CD4-positive, alpha-beta T cell treated with Interleukin-4 for 1 hour (primary cell): ENCODE data around the gene SORCS2.

Source experiments
- DNase-seq, 2 donors: peaks; one replicate each; pipeline ENCODE4 v3.0.0-alpha.2; 2020 to 2022

SORCS2 gene

GRCh38 chr4:7224878-7225533 lies 32.7 kb downstream of the SORCS2 start:
- DNase-seq = no peak

GRCh38 chr4:7226439-7226838 lies 34.1 kb downstream of the SORCS2 start:
- DNase-seq = no peak

GRCh38 chr4:7227008-7227407 lies 34.7 kb downstream of the SORCS2 start:
- no peak for DNase-seq

- DNase-seq = no peak
These were observed 36.4 kb downstream of the SORCS2 start for GRCh38 chr4:7228734-7229133.

GRCh38 chr4:7232061-7232650 lies 39.8 kb downstream of the SORCS2 start:
- no peak for DNase-seq

- no peak for DNase-seq
These were observed 40.8 kb downstream of the SORCS2 start for GRCh38 chr4:7233006-7233580.

- DNase-seq = no peak
These were observed 41.3 kb downstream of the SORCS2 start for GRCh38 chr4:7233601-7234000.

GRCh38 chr4:7234355-7235029 lies 42.2 kb downstream of the SORCS2 start:
- no peak for DNase-seq

GRCh38 chr4:7235030-7235380 lies 42.7 kb downstream of the SORCS2 start:
- DNase-seq = no peak

- no peak for DNase-seq
These were observed 44.5 kb downstream of the SORCS2 start for GRCh38 chr4:7236847-7237246.

- no peak for DNase-seq
These were observed 45.5 kb downstream of the SORCS2 start for GRCh38 chr4:7237873-7238272.

- no peak for DNase-seq
These were observed 46.1 kb downstream of the SORCS2 start for GRCh38 chr4:7238300-7238960.

- no peak for DNase-seq
These were observed 46.9 kb downstream of the SORCS2 start for GRCh38 chr4:7239101-7239820.

GRCh38 chr4:7239844-7240243 lies 47.5 kb downstream of the SORCS2 start:
- DNase-seq = no peak

- DNase-seq = no peak
These were observed 48.0 kb downstream of the SORCS2 start for GRCh38 chr4:7240306-7240705.

- DNase-seq = no peak
These were observed 49.3 kb downstream of the SORCS2 start for GRCh38 chr4:7241597-7242125.

GRCh38 chr4:7242766-7243165 lies 50.4 kb downstream of the SORCS2 start:
- no peak for DNase-seq

- DNase-seq = no peak
These were observed 51.4 kb downstream of the SORCS2 start for GRCh38 chr4:7243609-7244330.

GRCh38 chr4:7244331-7244665 lies 52.0 kb downstream of the SORCS2 start:
- no peak for DNase-seq

- no peak for DNase-seq
These were observed 52.5 kb downstream of the SORCS2 start for GRCh38 chr4:7244751-7245320.

- no peak for DNase-seq
These were observed 55.2 kb downstream of the SORCS2 start for GRCh38 chr4:7247521-7247920.

- DNase-seq = no peak
These were observed 55.6 kb downstream of the SORCS2 start for GRCh38 chr4:7247946-7248345.
